ENCODE measurements around the gene ANKRD31.

The ANKRD31 gene

GRCh38 chr5:75040973-75041372, 195.7 kb downstream of the ANKRD31 start:
- H3F3A ChIP-seq (ENCODE audit: low read depth), result no peaks in the 10 kb centered on the region
- H3K4me2 ChIP-seq (ENCODE audit: low read depth, low read length, poor library complexity, severe bottlenecking), result no peak overlapping the region
- H3K4me3 ChIP-seq (ENCODE audit: low read length, poor library complexity, severe bottlenecking), result no peak overlapping the region
- peaks cover 27% of the 10 kb centered on the region for H3K4me1 ChIP-seq (ENCODE audit: insufficient read depth, low read length, poor library complexity, severe bottlenecking)
- H3K9ac ChIP-seq (ENCODE audit: low read depth, low read length, poor library complexity, severe bottlenecking), result no peak overlapping the region
- H3K9me3 ChIP-seq (ENCODE audit: insufficient read depth, low read depth, low read length), result no peaks in the 10 kb centered on the region
- no peaks in the 10 kb centered on the region for H3K9me2 ChIP-seq (replicated peaks; ENCODE audit: low read depth, low read length)
- no peak overlapping the region for H2AFZ ChIP-seq (ENCODE audit: low read length)
- TF ChIP-seq CTCF (conservative IDR thresholded peaks at IDR 0.05; ENCODE audit: low read length) (no peak), EZH2phosphoT487 (IDR thresholded peaks at IDR 0.05; ENCODE audit: borderline replicate concordance) (no peak)
- H3K79me2 ChIP-seq (ENCODE audit: insufficient read depth, low read length), result peaks cover 11% of the 10 kb centered on the region
- H3K27me3 ChIP-seq (ENCODE audit: insufficient read depth, low read length, poor library complexity, severe bottlenecking), result no peaks in the 10 kb centered on the region
- H3K36me3 ChIP-seq (ENCODE audit: insufficient read depth, low read length), result peaks cover 17% of the 10 kb centered on the region; the same call in 1 of the 2 replicates
- H4K20me1 ChIP-seq (ENCODE audit: insufficient read depth, low read length, poor library complexity, severe bottlenecking), result no peaks in the 10 kb centered on the region

GRCh38 chr5:75037106-75037505, 199.6 kb downstream of the ANKRD31 start:
- Histone ChIP-seq H3K9me2 (replicated peaks; ENCODE audit: low read depth, low read length) (no peaks in the 10 kb centered on the region), H3K4me3 (ENCODE audit: low read length, poor library complexity, severe bottlenecking) (no peak overlapping the region), H3K79me2 (ENCODE audit: insufficient read depth, low read length) (no peaks in the 10 kb centered on the region), H3K27me3 (ENCODE audit: insufficient read depth, low read length, poor library complexity, severe bottlenecking) (no peaks in the 10 kb centered on the region), H3K36me3 (ENCODE audit: insufficient read depth, low read length) (no peaks in the 10 kb centered on the region), H3K9me3 (ENCODE audit: insufficient read depth, low read depth, low read length) (no peaks in the 10 kb centered on the region), H3F3A (ENCODE audit: low read depth) (no peaks in the 10 kb centered on the region), H3K4me1 (ENCODE audit: insufficient read depth, low read length, poor library complexity, severe bottlenecking) (peaks cover 30% of the 10 kb centered on the region), H3K9ac (ENCODE audit: low read depth, low read length, poor library complexity, severe bottlenecking) (no peak overlapping the region), H3K4me2 (ENCODE audit: low read depth, low read length, poor library complexity, severe bottlenecking) (no peak overlapping the region), H2AFZ (ENCODE audit: low read length) (no peak overlapping the region), H4K20me1 (ENCODE audit: insufficient read depth, low read length, poor library complexity, severe bottlenecking) (no peaks in the 10 kb centered on the region)
- TF ChIP-seq CTCF (conservative IDR thresholded peaks at IDR 0.05; ENCODE audit: low read length) (no peak), EZH2phosphoT487 (IDR thresholded peaks at IDR 0.05; ENCODE audit: borderline replicate concordance) (no peak)

- H4K20me1 ChIP-seq (ENCODE audit: insufficient read depth, low read length, poor library complexity, severe bottlenecking), result no peaks in the 10 kb centered on the region
- no peak overlapping the region for H3K9ac ChIP-seq (ENCODE audit: low read depth, low read length, poor library complexity, severe bottlenecking)
- H3F3A ChIP-seq (ENCODE audit: low read depth), result no peaks in the 10 kb centered on the region
- H3K4me3 ChIP-seq (ENCODE audit: low read length, poor library complexity, severe bottlenecking), result peak overlapping the region; percentile 44
- TF ChIP-seq EZH2phosphoT487 (IDR thresholded peaks at IDR 0.05; ENCODE audit: borderline replicate concordance), result no peak
- no peak for TF ChIP-seq CTCF (conservative IDR thresholded peaks at IDR 0.05; ENCODE audit: low read length)
- H3K36me3 ChIP-seq (ENCODE audit: insufficient read depth, low read length), result no peaks in the 10 kb centered on the region; the same call in 1 of the 2 replicates
- peaks cover 21% of the 10 kb centered on the region for H3K4me1 ChIP-seq (ENCODE audit: insufficient read depth, low read length, poor library complexity, severe bottlenecking)
- peak overlapping the region; percentile 79 for H3K4me2 ChIP-seq (ENCODE audit: low read depth, low read length, poor library complexity, severe bottlenecking)
- H3K9me2 ChIP-seq (replicated peaks; ENCODE audit: low read depth, low read length), result no peaks in the 10 kb centered on the region
- no peaks in the 10 kb centered on the region for H3K79me2 ChIP-seq (ENCODE audit: insufficient read depth, low read length)
- H3K27me3 ChIP-seq (ENCODE audit: insufficient read depth, low read length, poor library complexity, severe bottlenecking), result no peaks in the 10 kb centered on the region
- no peak overlapping the region for H2AFZ ChIP-seq (ENCODE audit: low read length)
- no peaks in the 10 kb centered on the region for H3K9me3 ChIP-seq (ENCODE audit: insufficient read depth, low read depth, low read length)
Observed at GRCh38 chr5:75034137-75034739, 202.4 kb downstream of the ANKRD31 start.
